OCI-LY3 (cell line): Measurements from ENCODE around the gene PPP2R2C.

Experiments
- H2AFZ ChIP-seq: fragments of 200-600, 300-600 bp; shearing (Covaris generic); 2 replicates; pipeline ENCODE4 v1.6.0; 2014; ENCODE audit warnings: antibody characterized with exemption, low read depth, low read length
- H3K27ac ChIP-seq: fragments of 200-600, 300-600 bp; sonication (generic); 2 replicates; pipeline ENCODE4 v1.5.1; 2014; ENCODE audit warnings: mild to moderate bottlenecking, low read length, moderate library complexity, mixed read lengths
- H3K27me3 ChIP-seq: fragments of 200-600, 300-600 bp; sonication (generic); 2 replicates; pipeline ENCODE4 v1.6.1; 2014; ENCODE audit warnings: low read depth, low read length, mixed read lengths
- H3K36me3 ChIP-seq: fragments of 200-600, 300-600 bp; sonication (generic); replicated peaks from 2 replicates; pipeline ENCODE3; 2014; ENCODE audit warnings: low read depth, low read length, mixed read lengths
- H3K4me1 ChIP-seq: fragments of 300-600, 200-600 bp; sonication (generic); 2 replicates; pipeline ENCODE4 v1.6.1; 2014; ENCODE audit warnings: low read length, mixed read lengths
- H3K4me2 ChIP-seq: fragments of 200-600, 300-600 bp; sonication (generic); 2 replicates; pipeline ENCODE4 v1.6.1; 2014; ENCODE audit warnings: low read length, mixed read lengths
- H3K4me3 ChIP-seq: fragments of 300-600, 200-600 bp; sonication (generic); 2 replicates; pipeline ENCODE4 v1.5.1; 2014; ENCODE audit warnings: antibody characterized with exemption, mild to moderate bottlenecking, low read length, moderate library complexity
- H3K79me2 ChIP-seq: fragments of 300-600, 200-600 bp; shearing (Covaris generic); 2 replicates; pipeline ENCODE4 v1.6.1; 2014; ENCODE audit warnings: mild to moderate bottlenecking, low read length, mixed read lengths
- H3K9ac ChIP-seq: fragments of 300-600, 200-600 bp; shearing (Covaris generic); 2 replicates; pipeline ENCODE4 v1.6.0; 2014; ENCODE audit warnings: mild to moderate bottlenecking, low read length, moderate library complexity
- H3K9me3 ChIP-seq: fragments of 200-600, 300-600 bp; shearing (Covaris generic); 2 replicates; pipeline ENCODE4 v1.6.1; 2014; ENCODE audit warnings: low read length, mixed read lengths; ENCODE audit not compliant: insufficient read depth
- H4K20me1 ChIP-seq: fragments of 200-600, 300-600 bp; sonication (generic); 2 replicates; pipeline ENCODE4 v1.6.1; 2016; ENCODE audit warnings: low read length, mixed read lengths; ENCODE audit not compliant: insufficient read depth
- CTCF ChIP-seq: fragments of 200-600, 300-600 bp; sonication (generic); IDR thresholded peaks from 2 replicates; pipeline ENCODE4 v1.5.1; 2014; ENCODE audit warnings: antibody characterized with exemption, low read length, low read depth
- EZH2phosphoT487 ChIP-seq: fragments of 200-600 bp; shearing (Covaris generic); IDR thresholded peaks from 2 replicates; pipeline ENCODE4 v1.6.1; 2018; ENCODE audit warnings: antibody characterized with exemption, mixed run types, low read depth

PPP2R2C gene

GRCh38 chr4:6349896-6350603 is 122.4 kb downstream of the PPP2R2C start:
- H3K79me2 ChIP-seq, result no peaks in the 10 kb centered on the region
- TF ChIP-seq CTCF (no peak), EZH2phosphoT487 (no peak)
- H3K4me1 ChIP-seq, result no peaks in the 10 kb centered on the region
- no peaks in the 10 kb centered on the region for H3K9me3 ChIP-seq
- H3K27me3 ChIP-seq, result no peaks in the 10 kb centered on the region
- no peak overlapping the region for H3K27ac ChIP-seq
- H4K20me1 ChIP-seq, result no peaks in the 10 kb centered on the region
- no peaks in the 10 kb centered on the region for H3K36me3 ChIP-seq
- no peak overlapping the region for H3K9ac ChIP-seq
- no peak overlapping the region for H2AFZ ChIP-seq
- no peak overlapping the region for H3K4me2 ChIP-seq
- H3K4me3 ChIP-seq, result no peak overlapping the region

- H3K36me3 ChIP-seq, result no peaks in the 10 kb centered on the region
- no peak overlapping the region for H3K4me2 ChIP-seq
- H4K20me1 ChIP-seq, result no peaks in the 10 kb centered on the region
- no peak overlapping the region for H3K27ac ChIP-seq
- H3K79me2 ChIP-seq, result no peaks in the 10 kb centered on the region
- H3K9me3 ChIP-seq, result no peaks in the 10 kb centered on the region
- H3K9ac ChIP-seq, result no peak overlapping the region
- no peak overlapping the region for H3K4me3 ChIP-seq
- no peaks in the 10 kb centered on the region for H3K27me3 ChIP-seq
- TF ChIP-seq EZH2phosphoT487, result no peak
- no peak for TF ChIP-seq CTCF
- no peak overlapping the region for H2AFZ ChIP-seq
- no peaks in the 10 kb centered on the region for H3K4me1 ChIP-seq
Observed at GRCh38 chr4:6348408-6348807, 124.0 kb downstream of the PPP2R2C start.

- Histone ChIP-seq H3K27ac (no peak overlapping the region), H2AFZ (no peak overlapping the region), H3K36me3 (no peaks in the 10 kb centered on the region), H3K4me2 (no peak overlapping the region), H3K79me2 (no peaks in the 10 kb centered on the region), H4K20me1 (no peaks in the 10 kb centered on the region), H3K4me1 (no peaks in the 10 kb centered on the region), H3K9ac (no peak overlapping the region), H3K9me3 (no peaks in the 10 kb centered on the region), H3K27me3 (no peaks in the 10 kb centered on the region), H3K4me3 (no peak overlapping the region)
- no peak for TF ChIP-seq CTCF
- TF ChIP-seq EZH2phosphoT487, result no peak
Observed at GRCh38 chr4:6347511-6348045, 124.8 kb downstream of the PPP2R2C start.

- Histone ChIP-seq H3K27ac (no peak overlapping the region), H3K79me2 (no peaks in the 10 kb centered on the region), H3K27me3 (no peaks in the 10 kb centered on the region), H2AFZ (no peak overlapping the region), H3K4me1 (no peaks in the 10 kb centered on the region), H3K36me3 (no peaks in the 10 kb centered on the region), H3K4me3 (no peak overlapping the region), H3K9me3 (no peaks in the 10 kb centered on the region), H4K20me1 (no peaks in the 10 kb centered on the region), H3K4me2 (no peak overlapping the region), H3K9ac (no peak overlapping the region)
- TF ChIP-seq CTCF, result no peak
- no peak for TF ChIP-seq EZH2phosphoT487
Observed at GRCh38 chr4:6346373-6347110, 125.9 kb downstream of the PPP2R2C start.
